ENCODE results near the gene BCKDHA.

Gene BCKDHA

GRCh38 chr19:41436674-41436951 lies 39.0 kb downstream of the BCKDHA start:
- TF ChIP-seq, protein P1, sequence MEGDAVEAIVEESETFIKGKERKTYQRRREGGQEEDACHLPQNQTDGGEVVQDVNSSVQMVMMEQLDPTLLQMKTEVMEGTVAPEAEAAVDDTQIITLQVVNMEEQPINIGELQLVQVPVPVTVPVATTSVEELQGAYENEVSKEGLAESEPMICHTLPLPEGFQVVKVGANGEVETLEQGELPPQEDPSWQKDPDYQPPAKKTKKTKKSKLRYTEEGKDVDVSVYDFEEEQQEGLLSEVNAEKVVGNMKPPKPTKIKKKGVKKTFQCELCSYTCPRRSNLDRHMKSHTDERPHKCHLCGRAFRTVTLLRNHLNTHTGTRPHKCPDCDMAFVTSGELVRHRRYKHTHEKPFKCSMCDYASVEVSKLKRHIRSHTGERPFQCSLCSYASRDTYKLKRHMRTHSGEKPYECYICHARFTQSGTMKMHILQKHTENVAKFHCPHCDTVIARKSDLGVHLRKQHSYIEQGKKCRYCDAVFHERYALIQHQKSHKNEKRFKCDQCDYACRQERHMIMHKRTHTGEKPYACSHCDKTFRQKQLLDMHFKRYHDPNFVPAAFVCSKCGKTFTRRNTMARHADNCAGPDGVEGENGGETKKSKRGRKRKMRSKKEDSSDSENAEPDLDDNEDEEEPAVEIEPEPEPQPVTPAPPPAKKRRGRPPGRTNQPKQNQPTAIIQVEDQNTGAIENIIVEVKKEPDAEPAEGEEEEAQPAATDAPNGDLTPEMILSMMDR (IDR thresholded peaks at IDR 0.05; ENCODE audit: low read depth, low read length), result no peak
- no peak overlapping the region for H3K4me3 ChIP-seq (replicated peaks in 1 of 2; ENCODE audit: low read depth in 2 of 2, low read length in 2 of 2)
- no peak for DNase-seq (ENCODE audit: low read depth in 2 of 2)

- DNase-seq (ENCODE audit: low read depth in 2 of 2), result no peak
- H3K4me3 ChIP-seq (replicated peaks in 1 of 2; ENCODE audit: low read depth in 2 of 2, low read length in 2 of 2), result no peak overlapping the region
- TF ChIP-seq, protein P1 (IDR thresholded peaks at IDR 0.05; ENCODE audit: low read depth, low read length), result no peak
Measured at GRCh38 chr19:41437944-41438574, 40.4 kb downstream of the BCKDHA start.

DNA sequence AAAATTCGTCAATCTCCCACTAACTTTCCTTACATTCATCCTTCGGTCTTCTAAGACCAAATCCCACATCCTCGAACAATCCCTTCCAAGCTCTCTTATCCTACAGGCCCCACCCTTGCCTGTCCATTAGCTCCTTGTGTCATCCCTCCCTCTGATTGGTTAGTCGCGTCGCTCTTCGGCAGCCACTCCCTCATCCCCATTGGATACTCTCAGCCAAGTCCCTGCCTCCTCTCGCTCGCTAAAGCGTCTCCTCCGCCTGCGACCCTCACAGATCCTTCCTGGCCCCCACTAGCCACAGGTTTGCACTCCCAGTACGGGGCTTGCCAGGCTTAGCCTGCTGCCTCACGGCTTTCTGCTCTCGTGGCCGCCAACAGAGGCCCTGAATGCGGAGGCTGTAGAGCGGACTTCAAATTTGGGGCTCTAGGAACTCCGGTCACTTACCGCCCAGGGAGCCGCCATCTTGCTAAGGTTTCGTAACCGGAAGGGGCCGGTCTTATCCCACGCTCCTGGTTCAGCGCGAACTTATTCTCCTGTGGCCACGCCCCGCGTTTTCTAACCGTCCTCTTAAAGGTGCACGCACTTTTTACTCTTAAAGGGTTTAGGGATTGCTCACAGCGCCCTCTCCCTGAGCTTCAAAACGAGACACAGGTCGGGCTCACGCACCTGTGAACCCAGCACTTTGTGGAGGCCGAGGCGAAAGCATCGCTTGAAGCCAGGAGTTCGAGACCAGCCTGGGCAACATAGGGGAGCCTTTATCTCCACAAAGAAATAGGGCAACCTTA lies 42.0 kb downstream of the BCKDHA start, which contains the start of gene DMAC2:
Gene DMAC2 (minus strand): TSS at position 472 of the 782 bp plus-strand sequence. CDS start 13 bp downstream, at position 459.
- H3K4me3 ChIP-seq (replicated peaks in 1 of 2; ENCODE audit: low read depth in 2 of 2, low read length in 2 of 2), result peak within 1 kb of the TSS; percentile 77 to 98
- peak; percentile 98 to 99 for DNase-seq (ENCODE audit: low read depth in 2 of 2)
- TF ChIP-seq, protein P1 (IDR thresholded peaks at IDR 0.05; ENCODE audit: low read depth, low read length), result peak; percentile 53

GRCh38 chr19:41441321-41441945 lies 43.8 kb downstream of the BCKDHA start:
- no peak for DNase-seq (ENCODE audit: low read depth in 2 of 2)
- no peak overlapping the region for H3K4me3 ChIP-seq (replicated peaks in 1 of 2; ENCODE audit: low read depth in 2 of 2, low read length in 2 of 2)

GRCh38 chr19:41442473-41443355 lies 45.1 kb downstream of the BCKDHA start, which contains the start of gene ERICH4:
TSS of gene ERICH4 (plus strand) at chr19:41443156. CDS start at chr19:41443170, 14 bp downstream.
- TF ChIP-seq, protein P1 (IDR thresholded peaks at IDR 0.05; ENCODE audit: low read depth, low read length), result no peak
- no peak within 1 kb of the TSS for H3K4me3 ChIP-seq (replicated peaks in 1 of 2; ENCODE audit: low read depth in 2 of 2, low read length in 2 of 2)
- DNase-seq (ENCODE audit: low read depth in 2 of 2), result no peak

More at GRCh38 chr19:41441321-41441945, 43.8 kb downstream of the BCKDHA start:
- TF ChIP-seq, protein P1 (IDR thresholded peaks at IDR 0.05; ENCODE audit: low read depth, low read length), result no peak

DNA sequence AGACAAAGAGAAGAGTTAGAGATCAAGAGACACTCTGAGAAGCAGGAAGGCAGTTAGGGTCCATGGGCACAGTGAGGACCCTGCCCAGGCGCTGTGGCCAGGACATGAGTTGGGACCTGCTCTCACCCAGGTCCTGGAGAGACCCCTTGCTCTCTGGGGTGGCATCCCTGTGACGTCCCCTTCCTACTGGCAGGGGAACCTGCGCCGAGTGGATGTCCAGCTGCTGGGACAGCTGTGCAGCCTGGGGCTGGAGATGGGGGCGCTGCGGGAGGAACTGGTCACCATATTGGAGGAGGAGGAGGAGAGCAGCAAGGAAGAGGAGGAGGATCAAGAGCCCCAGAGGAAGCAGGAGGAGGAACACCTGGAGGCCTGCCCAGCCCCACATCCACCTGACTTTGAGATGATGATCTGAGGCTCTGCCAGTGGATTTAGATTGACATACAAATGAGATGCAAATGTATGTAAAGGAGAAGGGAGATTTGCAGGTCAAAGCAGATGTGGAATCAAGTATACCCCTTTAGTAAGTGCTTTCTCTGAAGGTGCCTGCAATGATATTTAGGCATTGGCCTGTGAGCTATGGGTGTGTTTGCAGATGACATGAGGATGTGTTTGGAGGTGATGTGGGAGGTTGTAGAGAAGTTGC lies 46.3 kb downstream of the BCKDHA start:
- no peak overlapping the region for H3K4me3 ChIP-seq (replicated peaks in 1 of 2; ENCODE audit: low read depth in 2 of 2, low read length in 2 of 2)
- TF ChIP-seq, protein P1 (IDR thresholded peaks at IDR 0.05; ENCODE audit: low read depth, low read length), result no peak
- DNase-seq (ENCODE audit: low read depth in 2 of 2), result no peak
